Epithelial cell of esophagus (primary cell): ENCODE data around the gene CRAT.

Experiments used
- DNase-seq: peaks from one replicate; pipeline ENCODE4 v3.0.0; 2010; ENCODE audit warnings: low read depth
- H3K4me3 ChIP-seq: 2 replicates; pipeline ENCODE4 v1.5.1; 2011; ENCODE audit warnings: mild to moderate bottlenecking, low read length, control low read depth
- TF ChIP-seq, protein P1 (sequence below): IDR thresholded peaks from 2 replicates; pipeline ENCODE4 v1.5.1; 2011; ENCODE audit warnings: low read depth, mild to moderate bottlenecking, low read length, control low read depth, inconsistent platforms; ENCODE audit not compliant: insufficient read depth; ENCODE audit errors: missing control alignments

Gene CRAT

DNA sequence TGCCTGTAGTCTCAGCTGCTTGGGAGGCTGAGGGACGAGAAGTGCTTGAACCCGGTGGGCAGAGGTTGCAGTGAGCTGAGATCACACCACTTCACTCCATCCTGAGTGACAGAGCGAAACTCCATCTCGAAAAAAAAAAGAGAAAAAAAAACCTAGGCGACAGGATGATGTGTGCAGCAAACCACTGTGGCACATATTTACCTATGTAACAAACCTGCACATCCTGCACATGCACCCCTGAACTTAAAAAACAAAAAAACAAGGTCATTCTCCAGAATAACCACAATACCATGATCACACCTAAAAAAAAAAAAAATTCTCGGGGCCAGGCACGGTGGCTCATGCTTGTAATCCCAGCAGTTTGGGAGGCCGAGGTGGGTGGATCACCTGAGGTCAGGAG is 37.2 kb downstream of the CRAT start:
- TF ChIP-seq, protein P1, sequence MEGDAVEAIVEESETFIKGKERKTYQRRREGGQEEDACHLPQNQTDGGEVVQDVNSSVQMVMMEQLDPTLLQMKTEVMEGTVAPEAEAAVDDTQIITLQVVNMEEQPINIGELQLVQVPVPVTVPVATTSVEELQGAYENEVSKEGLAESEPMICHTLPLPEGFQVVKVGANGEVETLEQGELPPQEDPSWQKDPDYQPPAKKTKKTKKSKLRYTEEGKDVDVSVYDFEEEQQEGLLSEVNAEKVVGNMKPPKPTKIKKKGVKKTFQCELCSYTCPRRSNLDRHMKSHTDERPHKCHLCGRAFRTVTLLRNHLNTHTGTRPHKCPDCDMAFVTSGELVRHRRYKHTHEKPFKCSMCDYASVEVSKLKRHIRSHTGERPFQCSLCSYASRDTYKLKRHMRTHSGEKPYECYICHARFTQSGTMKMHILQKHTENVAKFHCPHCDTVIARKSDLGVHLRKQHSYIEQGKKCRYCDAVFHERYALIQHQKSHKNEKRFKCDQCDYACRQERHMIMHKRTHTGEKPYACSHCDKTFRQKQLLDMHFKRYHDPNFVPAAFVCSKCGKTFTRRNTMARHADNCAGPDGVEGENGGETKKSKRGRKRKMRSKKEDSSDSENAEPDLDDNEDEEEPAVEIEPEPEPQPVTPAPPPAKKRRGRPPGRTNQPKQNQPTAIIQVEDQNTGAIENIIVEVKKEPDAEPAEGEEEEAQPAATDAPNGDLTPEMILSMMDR: no peak
- DNase-seq: no peak
- no peak overlapping the region for H3K4me3 ChIP-seq

DNA sequence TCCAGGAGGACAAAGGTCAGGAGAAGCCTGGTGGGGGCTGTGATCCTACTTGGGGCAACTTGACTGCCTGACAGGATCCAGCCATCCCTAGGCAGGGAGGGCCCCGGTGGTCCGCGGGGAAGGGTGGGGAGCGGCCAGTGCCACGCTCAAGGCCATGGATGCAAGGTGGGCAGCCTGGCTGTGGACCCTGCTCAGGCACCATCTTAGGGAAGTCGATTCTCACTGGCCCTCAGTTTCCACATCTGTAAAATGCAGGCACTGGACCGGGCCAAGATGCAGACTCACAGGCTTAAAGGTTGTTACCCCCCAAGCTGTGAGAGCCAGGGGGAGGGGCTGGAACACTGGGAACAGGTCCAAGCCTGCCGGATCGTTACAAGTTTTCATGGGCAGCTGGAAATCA is 38.4 kb downstream of the CRAT start:
- DNase-seq: no peak
- H3K4me3 ChIP-seq: no peak overlapping the region
- TF ChIP-seq, protein P1: no peak

DNA sequence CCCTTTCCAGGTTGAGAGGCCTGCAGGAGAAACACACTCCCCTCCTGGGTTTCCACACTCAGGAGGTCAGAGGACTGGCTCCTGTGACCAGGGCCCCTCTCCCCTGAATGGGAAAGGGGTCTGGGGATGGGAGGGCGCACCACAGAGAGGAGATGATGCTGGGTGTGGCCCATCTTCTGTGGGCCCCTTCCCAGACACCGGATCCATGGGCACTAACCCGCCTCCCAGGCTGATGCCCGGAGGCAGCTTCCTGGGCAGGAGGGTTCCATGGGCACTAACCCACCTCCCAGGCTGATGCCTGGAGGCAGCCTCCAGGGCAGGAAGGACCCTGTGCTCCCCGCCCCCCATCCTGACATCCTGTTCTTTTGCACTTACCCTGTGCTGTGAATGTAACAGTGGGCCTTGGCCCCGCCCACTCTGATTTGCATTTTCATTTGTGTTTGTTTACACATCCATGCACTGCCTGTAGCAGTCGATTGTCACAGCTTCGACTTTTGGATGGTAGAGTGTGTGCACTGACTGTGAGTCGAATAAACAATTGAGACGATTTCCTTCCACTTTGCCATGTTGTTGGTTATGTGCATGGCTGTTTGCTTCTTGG is 39.0 kb downstream of the CRAT start:
- DNase-seq: no peak
- H3K4me3 ChIP-seq: no peak overlapping the region
- TF ChIP-seq, protein P1: no peak

DNA sequence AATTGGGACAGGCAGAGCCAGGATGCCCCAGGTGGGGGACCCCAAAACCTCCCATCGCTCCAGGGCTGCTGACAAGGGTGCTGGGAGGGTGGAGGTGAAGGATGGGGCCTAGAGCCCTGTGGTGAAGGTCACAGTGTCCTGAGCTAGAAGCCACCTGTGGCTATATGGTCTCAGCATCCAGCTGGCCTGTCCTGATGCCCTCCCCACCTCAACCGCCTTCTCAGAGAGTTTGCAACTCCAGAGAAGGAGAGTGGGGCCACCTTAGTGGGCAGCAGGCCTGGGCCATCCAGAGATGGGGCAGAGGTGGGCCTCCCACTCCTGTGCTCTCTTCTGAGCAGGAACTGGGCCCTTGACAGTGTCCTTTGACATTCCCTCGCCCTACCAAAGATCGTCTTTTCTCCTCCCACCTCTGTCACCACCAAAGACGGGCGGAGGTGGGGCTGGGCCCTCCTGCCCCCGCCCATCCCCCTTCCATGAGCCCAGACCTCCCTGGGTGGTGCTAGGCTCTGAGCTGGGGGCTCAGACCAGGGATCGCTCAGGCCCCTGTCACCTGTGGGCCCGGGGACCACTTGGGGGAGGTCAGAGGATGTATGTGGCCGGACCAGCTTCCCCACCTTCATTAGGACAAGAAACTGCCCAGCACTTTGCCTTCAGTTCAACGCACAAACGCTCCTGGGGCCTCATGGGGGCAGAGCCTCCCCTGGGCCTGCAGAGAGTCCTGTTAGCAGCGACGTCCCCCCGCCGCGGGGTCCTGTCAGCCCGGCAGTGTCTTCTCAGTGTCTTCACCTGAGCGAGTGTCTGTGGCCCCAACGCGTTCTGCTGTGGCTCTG is 39.7 kb downstream of the CRAT start:
- TF ChIP-seq, protein P1: no peak
- H3K4me3 ChIP-seq: no peak overlapping the region
- DNase-seq: no peak

DNA sequence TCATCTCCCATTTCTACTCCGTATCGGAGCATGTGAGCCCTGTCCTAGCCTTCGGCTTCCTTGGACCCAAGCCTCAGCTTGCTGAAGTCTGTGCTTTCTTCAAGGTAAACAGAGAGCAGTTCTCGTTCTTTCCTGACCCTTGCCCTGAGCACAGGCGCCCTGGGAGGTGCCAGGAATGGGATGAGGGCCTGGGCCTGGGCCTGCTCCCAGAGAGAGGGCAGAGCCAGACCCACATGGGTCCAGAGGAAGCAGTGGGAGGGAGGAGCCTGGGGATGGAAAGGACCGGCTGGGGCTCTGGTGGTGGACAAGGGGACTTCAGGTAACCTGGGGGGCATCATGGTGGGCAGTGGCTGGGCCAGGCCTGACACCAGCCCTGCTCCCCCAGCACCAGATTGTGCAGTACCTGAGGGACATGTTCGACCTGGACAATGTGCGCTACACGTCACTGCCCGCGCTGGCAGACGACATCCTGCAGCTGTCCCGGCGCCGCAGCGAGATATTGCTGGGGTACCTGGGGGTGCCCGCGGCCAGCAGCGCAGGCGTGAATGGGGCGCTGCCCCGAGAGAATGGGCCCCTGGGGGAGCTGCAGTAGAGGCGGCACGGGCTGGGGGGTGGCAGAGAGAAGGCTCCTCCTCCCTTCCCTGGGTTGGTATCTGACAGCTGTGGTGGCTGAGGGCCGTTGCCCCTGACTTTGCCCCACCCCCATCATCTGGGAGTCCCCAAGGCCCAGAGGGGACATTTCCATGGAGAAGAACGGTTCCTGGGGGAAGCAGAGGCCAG is 40.5 kb downstream of the CRAT start:
- no peak for DNase-seq
- no peak overlapping the region for H3K4me3 ChIP-seq
- TF ChIP-seq, protein P1: no peak

DNA sequence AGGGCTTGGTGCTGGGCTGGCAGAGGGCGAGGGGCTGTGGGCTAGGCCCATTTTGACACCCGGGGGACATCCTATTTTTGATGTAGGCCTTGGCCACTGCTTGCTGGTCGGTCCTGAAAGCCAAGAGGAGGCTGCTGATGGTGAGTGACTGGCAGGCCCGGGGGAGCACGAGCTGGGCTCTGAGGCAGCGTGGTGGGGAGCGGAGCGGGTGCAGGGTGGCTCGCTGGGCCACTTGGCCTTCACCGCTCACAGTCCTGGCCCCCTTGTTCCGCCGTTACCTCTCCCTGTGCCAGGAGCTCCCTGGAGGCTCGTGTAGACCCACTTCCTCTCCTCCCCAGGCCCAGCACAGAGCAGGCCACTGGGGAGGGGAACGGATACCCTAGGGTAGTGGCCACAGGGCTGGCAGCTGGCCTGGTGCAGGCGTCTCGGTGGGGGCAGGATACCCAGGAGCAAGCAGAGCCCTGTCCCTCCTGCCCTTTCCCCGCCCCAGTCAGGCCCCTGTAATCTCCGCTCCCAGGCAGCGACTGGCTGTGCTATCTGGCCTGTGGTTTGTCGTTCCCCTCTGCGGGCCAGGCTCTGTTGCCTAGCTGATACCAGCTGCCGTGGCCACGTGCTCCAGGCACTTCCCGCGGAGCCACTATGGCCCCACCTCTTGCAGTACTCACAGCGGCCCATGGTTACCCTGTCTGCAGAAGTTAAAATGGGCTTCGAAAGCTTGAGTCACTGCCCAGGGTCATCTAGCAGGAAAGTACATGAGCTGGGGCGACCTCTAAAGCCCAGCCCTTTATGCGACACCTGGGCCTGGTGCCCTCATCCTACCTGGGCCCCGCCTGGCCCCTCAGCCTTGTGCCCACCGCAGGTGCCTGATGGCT is 41.4 kb downstream of the CRAT start:
- H3K4me3 ChIP-seq: no peak overlapping the region
- TF ChIP-seq, protein P1: no peak
- DNase-seq: no peak
